ENCODE results near the gene PIGL. TPM values are rescaled to one million over a fixed set of nuclear protein-coding genes. Genes with fewer than 3 reads are reported as not detected.
A peak's percentile ranks its signal among the peaks of the same experiment; 100 is the strongest.
"Not testable (repeated sequence)": the region's sequence is repeated elsewhere in the genome, so short reads cannot be mapped to it uniquely, and the experiment has no call there.

PIGL gene
- total RNA-seq, 1 donor = 14.7 TPM

GRCh38 chr17:16190703-16191360, 26.2 kb upstream of the PIGL start:
- no peak for DNase-seq (ENCODE audit: low read depth)
- TF ChIP-seq CTCF (IDR thresholded peaks at IDR 0.05; ENCODE audit: insufficient read depth, low read depth, low read length) = no peak
- H3K4me3 ChIP-seq (ENCODE audit: low read depth, low read length) = no peak overlapping the region

GRCh38 chr17:16191604-16192003, 25.4 kb upstream of the PIGL start:
- TF ChIP-seq CTCF (IDR thresholded peaks at IDR 0.05; ENCODE audit: insufficient read depth, low read depth, low read length) = no peak
- DNase-seq (ENCODE audit: low read depth) = no peak
- H3K4me3 ChIP-seq (ENCODE audit: low read depth, low read length) = no peak overlapping the region

GRCh38 chr17:16194307-16194835, 22.6 kb upstream of the PIGL start:
- not testable (repeated sequence) for DNase-seq (ENCODE audit: low read depth); H3K4me3 ChIP-seq (ENCODE audit: low read depth, low read length)

GRCh38 chr17:16197276-16197675, 19.7 kb upstream of the PIGL start:
- peak; percentile 32 for DNase-seq (ENCODE audit: low read depth)
- TF ChIP-seq CTCF (IDR thresholded peaks at IDR 0.05; ENCODE audit: insufficient read depth, low read depth, low read length) = no peak
- H3K4me3 ChIP-seq (ENCODE audit: low read depth, low read length) = no peak overlapping the region

- no peak for TF ChIP-seq CTCF (IDR thresholded peaks at IDR 0.05; ENCODE audit: insufficient read depth, low read depth, low read length)
- DNase-seq (ENCODE audit: low read depth) = peak; percentile 24
- H3K4me3 ChIP-seq (ENCODE audit: low read depth, low read length) = no peak overlapping the region
These were observed 17.9 kb upstream of the PIGL start for GRCh38 chr17:16199093-16199492.

DNA sequence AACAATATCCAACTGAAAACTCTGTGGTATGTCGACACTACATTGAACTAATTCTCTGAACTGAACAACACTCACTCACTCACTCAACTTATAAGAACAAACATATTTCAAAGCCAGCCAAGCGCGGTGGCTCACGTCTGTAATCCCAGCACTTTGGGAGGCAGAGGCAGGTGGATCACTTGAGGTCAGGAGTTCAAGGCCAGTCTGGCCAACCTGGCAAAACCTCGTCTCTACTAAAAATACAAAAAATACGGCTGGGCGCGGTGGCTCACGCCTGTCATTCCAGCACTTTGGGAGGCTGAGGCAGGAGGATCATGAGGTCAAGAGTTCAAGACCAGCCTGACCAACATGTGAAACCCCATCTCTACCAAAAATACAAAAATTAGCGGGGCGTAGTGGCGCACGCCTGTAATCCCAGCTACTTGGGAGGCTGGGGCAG, 15.3 kb upstream of the PIGL start:
- not testable (repeated sequence) for DNase-seq (ENCODE audit: low read depth); H3K4me3 ChIP-seq (ENCODE audit: low read depth, low read length)

DNA sequence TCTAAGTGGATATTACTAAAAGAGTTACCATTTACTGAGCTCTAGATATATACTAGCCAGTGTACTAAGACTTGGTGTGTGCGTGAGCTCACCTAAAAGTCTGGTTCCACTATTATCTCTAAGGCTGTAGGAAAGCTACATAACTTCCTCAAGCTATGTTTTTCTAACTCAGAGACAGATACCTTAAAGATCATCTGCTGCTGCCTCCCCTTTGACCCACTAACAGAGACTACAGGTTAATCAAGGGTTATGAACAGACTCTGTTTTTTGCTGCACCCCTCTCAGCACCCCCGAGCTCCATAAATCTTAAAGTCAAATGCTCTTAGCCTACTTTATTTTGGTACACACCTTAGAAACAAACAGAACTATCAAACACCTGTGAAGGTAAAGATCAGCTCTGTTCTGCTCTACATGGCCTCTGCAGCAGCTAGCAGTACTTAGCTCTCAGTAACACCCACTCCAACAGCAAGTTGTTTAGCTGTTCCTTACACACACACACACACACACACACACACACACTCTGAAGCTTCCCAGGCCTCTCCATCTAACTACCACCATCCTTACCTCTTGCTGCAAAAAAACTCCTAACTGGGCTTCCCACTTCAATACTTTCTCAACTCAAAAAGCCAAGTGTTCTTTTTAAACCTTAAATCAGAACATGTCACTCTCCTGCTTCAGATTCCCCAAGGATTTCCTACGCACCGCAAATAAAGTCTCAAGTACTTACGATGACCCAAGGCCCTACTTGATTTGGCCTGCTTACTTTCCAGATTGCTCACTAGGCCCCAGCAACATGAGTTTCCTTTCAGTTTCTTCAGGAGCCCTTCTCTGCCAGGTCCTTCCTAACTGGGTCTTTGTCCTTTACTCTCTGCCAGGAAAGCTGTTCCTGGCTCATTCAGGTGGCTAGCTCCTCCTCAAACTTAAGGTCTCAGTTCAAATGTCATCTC, 14.2 kb upstream of the PIGL start:
- H3K4me3 ChIP-seq (ENCODE audit: low read depth, low read length) = not testable (repeated sequence)
- DNase-seq (ENCODE audit: low read depth) = peak; percentile 65

DNA sequence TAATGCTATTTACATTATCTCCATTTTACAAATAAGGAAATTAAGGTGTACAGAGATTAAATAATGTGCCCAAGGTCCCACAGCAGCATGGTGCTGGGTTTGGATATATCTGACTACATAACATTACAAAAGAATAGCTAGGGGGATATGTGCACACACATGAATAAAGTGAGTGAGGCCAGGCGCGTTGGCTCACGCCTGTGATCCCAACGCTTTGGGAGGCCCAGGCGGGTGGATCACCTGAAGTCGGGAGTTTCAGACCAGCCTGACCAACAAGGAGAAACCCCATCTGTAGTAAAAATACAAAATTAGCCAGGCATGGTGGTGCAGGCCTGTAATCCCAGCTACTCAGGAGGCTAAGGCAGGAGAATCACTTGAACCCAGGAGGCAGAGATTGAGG, 12.2 kb upstream of the PIGL start:
- DNase-seq (ENCODE audit: low read depth); H3K4me3 ChIP-seq (ENCODE audit: low read depth, low read length): not testable (repeated sequence)

DNA sequence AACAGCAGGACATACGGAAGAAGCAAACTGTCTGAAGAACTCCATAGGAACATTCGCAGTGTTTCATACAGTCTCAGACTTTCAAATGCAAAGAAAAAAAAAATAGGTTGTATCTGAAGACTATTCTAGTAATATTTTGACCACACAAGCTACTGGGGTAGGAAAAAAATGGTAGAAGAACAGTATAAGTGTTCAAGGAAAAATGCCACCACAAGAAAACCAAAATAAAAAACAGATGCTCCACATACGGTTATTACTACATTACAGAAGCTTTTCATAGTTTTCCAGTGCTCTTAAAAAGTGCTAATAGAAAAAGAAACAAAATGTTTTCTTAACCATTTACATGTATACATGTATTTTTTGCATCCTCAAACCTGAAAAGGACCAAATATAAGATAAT, 5.4 kb upstream of the PIGL start:
- DNase-seq (ENCODE audit: low read depth) = no peak
- no peak for TF ChIP-seq CTCF (IDR thresholded peaks at IDR 0.05; ENCODE audit: insufficient read depth, low read depth, low read length)

More for the DNA sequence above, 5.4 kb upstream of the PIGL start:
- no peak overlapping the region for H3K4me3 ChIP-seq (ENCODE audit: low read depth, low read length)
